Panc1 (cell line): ENCODE data around the gene DEDD2.

ENCODE experiments used
- POLR2AphosphoS5 ChIP-seq: IDR thresholded peaks from 2 replicates; pipeline ENCODE4 v1.6.1; 2012; ENCODE audit warnings: mild to moderate bottlenecking, low read depth, low read length, moderate library complexity
- TCF7L2 ChIP-seq: IDR thresholded peaks from 2 replicates; pipeline ENCODE4 v1.6.1; 2011; ENCODE audit warnings: mild to moderate bottlenecking, low read depth, low read length, inconsistent platforms
- TF ChIP-seq, protein P1 (sequence below): fragments of 450-650 bp; IDR thresholded peaks from 2 replicates; pipeline ENCODE4 v1.5.1; 2017; ENCODE audit warnings: mild to moderate bottlenecking
- TF ChIP-seq, protein P2 (sequence below), 2 experiments: IDR thresholded peaks; 2 replicates each; pipeline ENCODE4 v1.6.1; 2011 to 2012; ENCODE audit warnings: low read depth in 2 of 2, control low read depth in 1 of 2, low read length in 1 of 2, mild to moderate bottlenecking in 1 of 2, moderate library complexity in 1 of 2; ENCODE audit not compliant: insufficient read depth in 1 of 2

DNA sequence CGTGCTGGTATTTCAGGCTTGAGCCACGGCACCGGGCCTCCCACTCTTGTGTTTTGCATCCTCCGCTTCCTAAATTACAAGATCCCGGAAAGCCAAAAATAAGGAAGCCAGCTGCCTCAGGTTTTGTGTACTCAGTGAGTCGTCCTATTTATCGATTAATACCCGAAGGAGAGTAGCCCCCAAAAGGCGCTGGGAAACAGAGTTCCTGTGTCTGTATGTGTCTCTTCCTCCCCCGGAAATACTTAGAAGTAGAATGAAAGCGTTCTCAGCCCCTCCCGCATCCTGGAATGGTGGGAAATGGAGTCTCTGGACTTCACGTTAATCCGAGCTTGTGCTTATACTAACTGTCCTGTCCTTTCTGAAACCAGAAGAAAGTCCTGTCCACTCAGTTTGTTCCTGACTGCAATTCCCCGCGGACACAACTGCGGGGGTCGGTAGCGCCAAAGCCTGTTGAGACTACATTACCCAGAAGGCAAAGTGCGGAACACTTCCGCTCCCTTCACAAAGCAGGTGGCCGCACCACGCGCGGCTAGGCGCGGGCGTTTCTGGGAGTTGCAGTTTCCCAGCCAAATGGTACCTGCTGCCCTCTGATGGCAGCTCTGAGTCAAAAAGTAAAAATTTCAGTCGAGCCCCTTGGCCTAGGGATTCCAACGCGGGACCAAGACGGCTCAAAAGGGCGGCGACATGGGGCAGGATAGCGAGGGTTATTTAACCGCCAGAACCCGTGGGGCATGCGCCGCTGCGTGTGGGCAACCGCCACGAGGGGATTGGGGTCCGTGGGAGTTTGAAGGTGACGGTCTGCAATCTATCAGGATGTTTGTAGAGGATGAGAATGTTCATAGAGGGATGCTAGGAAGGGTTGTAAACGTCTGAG, 27.1 kb upstream of the DEDD2 start:
- TF ChIP-seq, protein P1, sequence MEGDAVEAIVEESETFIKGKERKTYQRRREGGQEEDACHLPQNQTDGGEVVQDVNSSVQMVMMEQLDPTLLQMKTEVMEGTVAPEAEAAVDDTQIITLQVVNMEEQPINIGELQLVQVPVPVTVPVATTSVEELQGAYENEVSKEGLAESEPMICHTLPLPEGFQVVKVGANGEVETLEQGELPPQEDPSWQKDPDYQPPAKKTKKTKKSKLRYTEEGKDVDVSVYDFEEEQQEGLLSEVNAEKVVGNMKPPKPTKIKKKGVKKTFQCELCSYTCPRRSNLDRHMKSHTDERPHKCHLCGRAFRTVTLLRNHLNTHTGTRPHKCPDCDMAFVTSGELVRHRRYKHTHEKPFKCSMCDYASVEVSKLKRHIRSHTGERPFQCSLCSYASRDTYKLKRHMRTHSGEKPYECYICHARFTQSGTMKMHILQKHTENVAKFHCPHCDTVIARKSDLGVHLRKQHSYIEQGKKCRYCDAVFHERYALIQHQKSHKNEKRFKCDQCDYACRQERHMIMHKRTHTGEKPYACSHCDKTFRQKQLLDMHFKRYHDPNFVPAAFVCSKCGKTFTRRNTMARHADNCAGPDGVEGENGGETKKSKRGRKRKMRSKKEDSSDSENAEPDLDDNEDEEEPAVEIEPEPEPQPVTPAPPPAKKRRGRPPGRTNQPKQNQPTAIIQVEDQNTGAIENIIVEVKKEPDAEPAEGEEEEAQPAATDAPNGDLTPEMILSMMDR = peak; percentile 79
- TF ChIP-seq POLR2AphosphoS5 = no peak
- TF ChIP-seq TCF7L2 = peak; percentile 69
- TF ChIP-seq, protein P2, sequence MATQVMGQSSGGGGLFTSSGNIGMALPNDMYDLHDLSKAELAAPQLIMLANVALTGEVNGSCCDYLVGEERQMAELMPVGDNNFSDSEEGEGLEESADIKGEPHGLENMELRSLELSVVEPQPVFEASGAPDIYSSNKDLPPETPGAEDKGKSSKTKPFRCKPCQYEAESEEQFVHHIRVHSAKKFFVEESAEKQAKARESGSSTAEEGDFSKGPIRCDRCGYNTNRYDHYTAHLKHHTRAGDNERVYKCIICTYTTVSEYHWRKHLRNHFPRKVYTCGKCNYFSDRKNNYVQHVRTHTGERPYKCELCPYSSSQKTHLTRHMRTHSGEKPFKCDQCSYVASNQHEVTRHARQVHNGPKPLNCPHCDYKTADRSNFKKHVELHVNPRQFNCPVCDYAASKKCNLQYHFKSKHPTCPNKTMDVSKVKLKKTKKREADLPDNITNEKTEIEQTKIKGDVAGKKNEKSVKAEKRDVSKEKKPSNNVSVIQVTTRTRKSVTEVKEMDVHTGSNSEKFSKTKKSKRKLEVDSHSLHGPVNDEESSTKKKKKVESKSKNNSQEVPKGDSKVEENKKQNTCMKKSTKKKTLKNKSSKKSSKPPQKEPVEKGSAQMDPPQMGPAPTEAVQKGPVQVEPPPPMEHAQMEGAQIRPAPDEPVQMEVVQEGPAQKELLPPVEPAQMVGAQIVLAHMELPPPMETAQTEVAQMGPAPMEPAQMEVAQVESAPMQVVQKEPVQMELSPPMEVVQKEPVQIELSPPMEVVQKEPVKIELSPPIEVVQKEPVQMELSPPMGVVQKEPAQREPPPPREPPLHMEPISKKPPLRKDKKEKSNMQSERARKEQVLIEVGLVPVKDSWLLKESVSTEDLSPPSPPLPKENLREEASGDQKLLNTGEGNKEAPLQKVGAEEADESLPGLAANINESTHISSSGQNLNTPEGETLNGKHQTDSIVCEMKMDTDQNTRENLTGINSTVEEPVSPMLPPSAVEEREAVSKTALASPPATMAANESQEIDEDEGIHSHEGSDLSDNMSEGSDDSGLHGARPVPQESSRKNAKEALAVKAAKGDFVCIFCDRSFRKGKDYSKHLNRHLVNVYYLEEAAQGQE (IDR thresholded peaks at IDR 0.05; ENCODE audit: insufficient read depth in 1 of 2, low read depth in 2 of 2, low read length in 1 of 2) = no peak
